Measurements from ENCODE around the gene GREM2.

The GREM2 gene

DNA sequence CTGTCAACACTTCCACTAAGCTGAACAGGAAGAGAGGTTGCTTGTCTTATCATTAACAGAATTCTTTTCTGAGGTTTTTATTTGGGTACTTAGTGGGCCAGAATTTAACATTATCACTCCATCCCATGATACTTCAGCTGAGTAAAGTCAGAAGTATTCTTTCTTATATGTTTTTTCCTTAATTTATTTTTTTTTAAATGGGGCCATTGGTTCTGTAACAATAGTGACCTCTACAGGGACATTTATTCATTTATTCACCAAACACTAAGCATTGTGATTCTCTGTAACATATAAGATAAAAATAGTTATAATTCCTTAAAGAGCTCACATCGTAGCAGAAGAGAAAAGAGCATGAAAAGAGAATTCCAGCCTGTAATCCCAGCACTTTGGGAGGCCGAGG is 9.8 kb downstream of the GREM2 start:
- Histone ChIP-seq H3K4me3 (ENCODE audit: low read length) (no peak overlapping the region), H3K27me3 (ENCODE audit: control insufficient read depth, insufficient read depth, low read length) (no peaks in the 10 kb centered on the region), H3K4me1 (ENCODE audit: control insufficient read depth, insufficient read depth, low read length) (no peaks in the 10 kb centered on the region), H3K9me3 (ENCODE audit: control insufficient read depth, low read length) (no peaks in the 10 kb centered on the region), H3K36me3 (ENCODE audit: control insufficient read depth, insufficient read depth, low read length) (no peaks in the 10 kb centered on the region), H3K9ac (ENCODE audit: low read length) (no peak overlapping the region)

DNA sequence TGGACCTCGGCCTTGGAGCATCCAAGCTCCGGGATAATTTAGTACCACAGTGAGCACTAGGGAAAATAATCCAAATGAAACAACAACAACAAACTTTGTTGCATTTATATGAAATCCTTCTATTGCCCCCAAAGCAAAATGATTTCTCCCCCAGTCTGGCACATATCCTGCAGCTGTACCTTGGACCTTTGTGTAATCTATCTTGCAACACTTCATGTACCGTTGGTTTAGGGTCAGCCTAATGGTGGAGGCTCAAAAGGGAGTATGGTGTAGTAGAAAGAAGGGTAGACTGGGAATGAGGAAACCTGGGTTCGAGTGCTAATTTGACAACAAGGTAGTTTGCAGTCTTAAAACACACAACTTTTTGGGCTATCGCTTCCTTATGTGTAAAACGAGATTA is 12.1 kb downstream of the GREM2 start:
- Histone ChIP-seq H3K4me3 (ENCODE audit: low read length) (no peak overlapping the region), H3K9me3 (ENCODE audit: control insufficient read depth, low read length) (no peaks in the 10 kb centered on the region), H3K27me3 (ENCODE audit: control insufficient read depth, insufficient read depth, low read length) (no peaks in the 10 kb centered on the region), H3K9ac (ENCODE audit: low read length) (no peak overlapping the region), H3K4me1 (ENCODE audit: control insufficient read depth, insufficient read depth, low read length) (no peaks in the 10 kb centered on the region), H3K36me3 (ENCODE audit: control insufficient read depth, insufficient read depth, low read length) (no peaks in the 10 kb centered on the region)

DNA sequence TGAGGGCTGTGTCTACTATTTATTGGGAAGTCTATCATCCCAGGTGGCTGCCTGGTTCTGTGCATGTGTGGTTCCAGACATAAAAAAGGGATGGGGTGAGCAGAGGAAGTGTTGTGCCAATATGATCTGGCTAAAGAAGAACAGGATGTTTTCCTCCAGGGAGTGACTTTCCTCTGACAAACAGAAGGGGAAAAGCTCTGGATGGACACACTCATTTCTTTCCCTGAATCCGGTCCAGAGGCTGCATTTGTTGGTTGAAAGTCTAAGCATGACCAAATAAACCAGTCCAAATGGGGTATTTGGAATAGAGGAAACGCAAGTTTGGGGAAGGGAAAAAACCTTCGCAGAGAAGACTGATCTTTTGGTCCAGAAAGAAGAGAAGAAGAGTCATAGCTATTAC is 12.7 kb downstream of the GREM2 start:
- H3K9ac ChIP-seq (ENCODE audit: low read length), result no peak overlapping the region
- no peaks in the 10 kb centered on the region for H3K4me1 ChIP-seq (ENCODE audit: control insufficient read depth, insufficient read depth, low read length)
- H3K36me3 ChIP-seq (ENCODE audit: control insufficient read depth, insufficient read depth, low read length), result no peaks in the 10 kb centered on the region

DNA sequence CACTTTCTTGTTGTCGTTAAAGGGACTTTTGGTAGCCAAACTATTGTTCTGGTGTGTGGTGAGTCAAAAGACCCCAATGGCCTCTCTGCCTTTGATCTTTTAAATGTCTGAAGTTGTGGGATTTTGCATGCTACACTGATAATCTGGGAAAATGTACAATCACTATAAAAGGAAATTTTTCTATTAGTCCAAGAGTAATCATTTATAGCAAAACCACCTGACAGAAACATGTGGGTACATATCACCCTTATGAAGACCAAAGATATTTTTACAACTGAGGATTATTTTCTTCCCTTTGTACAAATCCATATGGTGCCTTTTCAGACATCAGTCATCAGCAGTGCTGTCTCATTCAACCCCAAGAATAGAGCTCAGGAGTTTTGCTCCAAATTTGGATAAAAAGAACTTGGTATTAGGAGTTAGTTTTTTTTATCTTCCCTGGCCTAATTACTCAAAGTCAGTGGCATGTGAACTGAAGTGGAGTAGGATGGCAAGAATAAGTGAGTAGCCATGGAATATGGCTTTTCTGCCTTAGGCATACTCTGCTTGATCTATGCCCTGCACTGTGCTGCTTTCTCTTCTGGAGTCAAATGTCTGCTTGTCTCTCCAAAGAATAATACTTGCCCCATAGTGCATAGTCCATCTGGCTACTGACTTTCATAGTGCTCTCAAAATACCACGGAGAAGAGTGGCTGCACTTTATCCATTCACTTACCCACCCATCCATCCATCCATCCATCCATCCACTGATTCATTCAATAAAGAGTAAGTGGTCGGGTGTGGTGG is 13.5 kb downstream of the GREM2 start:
- H3K27me3 ChIP-seq (ENCODE audit: control insufficient read depth, insufficient read depth, low read length), result no peaks in the 10 kb centered on the region
- no peaks in the 10 kb centered on the region for H3K4me1 ChIP-seq (ENCODE audit: control insufficient read depth, insufficient read depth, low read length)
- H3K9ac ChIP-seq (ENCODE audit: low read length), result no peak overlapping the region
- H3K4me3 ChIP-seq (ENCODE audit: low read length), result no peak overlapping the region
- no peaks in the 10 kb centered on the region for H3K36me3 ChIP-seq (ENCODE audit: control insufficient read depth, insufficient read depth, low read length)
- H3K9me3 ChIP-seq (ENCODE audit: control insufficient read depth, low read length), result no peaks in the 10 kb centered on the region

More for the DNA sequence above, 12.7 kb downstream of the GREM2 start:
- H3K4me3 ChIP-seq (ENCODE audit: low read length), result no peak overlapping the region
- no peaks in the 10 kb centered on the region for H3K9me3 ChIP-seq (ENCODE audit: control insufficient read depth, low read length)
- no peaks in the 10 kb centered on the region for H3K27me3 ChIP-seq (ENCODE audit: control insufficient read depth, insufficient read depth, low read length)

DNA sequence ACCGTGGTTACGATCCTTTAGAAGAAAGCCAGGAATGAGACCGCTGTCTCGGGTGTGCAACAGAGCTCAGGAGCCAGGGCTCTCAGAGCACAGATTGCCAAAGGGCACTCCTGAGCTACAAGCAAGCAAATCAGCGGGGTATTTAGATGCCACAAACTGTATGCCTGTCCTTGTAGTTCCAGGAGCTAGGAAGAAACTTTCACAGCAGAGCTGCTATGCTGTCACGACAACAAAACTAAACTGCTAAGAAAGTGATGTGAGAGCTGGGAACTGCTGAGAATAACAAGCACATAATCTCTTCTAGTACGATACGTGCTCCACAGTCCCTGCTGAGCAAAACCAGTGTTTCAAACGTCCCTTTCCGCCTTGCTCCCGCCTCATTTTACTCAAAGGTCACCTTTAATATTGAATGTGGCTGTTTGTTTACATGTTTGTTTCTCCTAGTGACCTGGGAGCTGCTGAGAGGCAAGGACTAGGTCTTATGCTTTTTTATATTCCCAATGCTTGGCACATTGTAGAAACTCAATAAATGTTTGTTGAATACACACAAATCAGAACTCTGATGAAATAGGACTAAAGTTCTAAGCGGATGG is 14.7 kb downstream of the GREM2 start:
- Histone ChIP-seq H3K4me3 (ENCODE audit: low read length) (no peak overlapping the region), H3K36me3 (ENCODE audit: control insufficient read depth, insufficient read depth, low read length) (no peaks in the 10 kb centered on the region), H3K4me1 (ENCODE audit: control insufficient read depth, insufficient read depth, low read length) (no peaks in the 10 kb centered on the region), H3K27me3 (ENCODE audit: control insufficient read depth, insufficient read depth, low read length) (no peaks in the 10 kb centered on the region), H3K9ac (ENCODE audit: low read length) (no peak overlapping the region), H3K9me3 (ENCODE audit: control insufficient read depth, low read length) (no peaks in the 10 kb centered on the region)

DNA sequence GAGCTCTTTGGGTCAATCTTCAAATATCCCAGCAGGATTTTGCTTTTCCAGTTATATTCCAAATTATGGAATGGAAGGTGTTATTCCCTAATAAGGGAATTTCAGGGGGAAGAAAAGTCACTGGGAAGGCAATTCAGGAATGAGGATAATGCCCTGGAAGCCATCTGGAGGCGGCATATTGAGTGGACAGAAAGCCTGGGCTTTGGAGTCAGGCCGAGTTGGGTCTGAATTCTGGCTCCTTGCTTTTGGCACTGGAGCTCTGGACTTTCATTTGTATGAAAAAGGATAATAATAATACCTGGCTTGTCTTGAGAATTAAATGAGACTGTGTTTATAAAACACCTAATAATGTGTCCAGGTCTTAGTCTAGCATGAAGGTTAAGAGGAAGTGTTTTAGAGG is 16.5 kb downstream of the GREM2 start:
- H3K36me3 ChIP-seq (ENCODE audit: control insufficient read depth, insufficient read depth, low read length), result no peaks in the 10 kb centered on the region
- H3K4me1 ChIP-seq (ENCODE audit: control insufficient read depth, insufficient read depth, low read length), result no peaks in the 10 kb centered on the region
- H3K27me3 ChIP-seq (ENCODE audit: control insufficient read depth, insufficient read depth, low read length), result no peaks in the 10 kb centered on the region
- H3K9me3 ChIP-seq (ENCODE audit: control insufficient read depth, low read length), result no peaks in the 10 kb centered on the region
- H3K4me3 ChIP-seq (ENCODE audit: low read length), result no peak overlapping the region
- no peak overlapping the region for H3K9ac ChIP-seq (ENCODE audit: low read length)

DNA sequence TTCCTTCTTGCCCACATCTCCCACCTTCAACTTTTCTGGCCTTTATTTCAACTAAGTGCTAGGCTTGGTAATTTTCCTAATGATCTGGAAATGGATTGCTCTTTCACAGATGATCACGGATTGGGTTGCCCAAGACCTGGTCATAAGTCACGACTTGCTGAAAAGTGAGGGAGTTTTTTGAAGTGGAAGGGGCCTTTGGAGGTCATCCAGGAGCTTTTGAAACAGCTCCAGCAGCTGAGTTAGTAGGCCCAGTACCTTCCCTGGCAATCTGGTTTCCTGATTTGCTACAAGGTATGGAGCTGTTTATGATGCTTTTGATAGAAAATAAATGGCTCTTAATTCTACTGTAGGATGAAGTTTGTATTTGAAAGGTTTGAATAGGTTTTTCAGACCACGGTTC is 20.4 kb downstream of the GREM2 start:
- no peaks in the 10 kb centered on the region for H3K36me3 ChIP-seq (ENCODE audit: control insufficient read depth, insufficient read depth, low read length)
- H3K27me3 ChIP-seq (ENCODE audit: control insufficient read depth, insufficient read depth, low read length), result no peaks in the 10 kb centered on the region
- no peak overlapping the region for H3K9ac ChIP-seq (ENCODE audit: low read length)
- H3K9me3 ChIP-seq (ENCODE audit: control insufficient read depth, low read length), result no peaks in the 10 kb centered on the region
- no peaks in the 10 kb centered on the region for H3K4me1 ChIP-seq (ENCODE audit: control insufficient read depth, insufficient read depth, low read length)
- H3K4me3 ChIP-seq (ENCODE audit: low read length), result no peak overlapping the region

DNA sequence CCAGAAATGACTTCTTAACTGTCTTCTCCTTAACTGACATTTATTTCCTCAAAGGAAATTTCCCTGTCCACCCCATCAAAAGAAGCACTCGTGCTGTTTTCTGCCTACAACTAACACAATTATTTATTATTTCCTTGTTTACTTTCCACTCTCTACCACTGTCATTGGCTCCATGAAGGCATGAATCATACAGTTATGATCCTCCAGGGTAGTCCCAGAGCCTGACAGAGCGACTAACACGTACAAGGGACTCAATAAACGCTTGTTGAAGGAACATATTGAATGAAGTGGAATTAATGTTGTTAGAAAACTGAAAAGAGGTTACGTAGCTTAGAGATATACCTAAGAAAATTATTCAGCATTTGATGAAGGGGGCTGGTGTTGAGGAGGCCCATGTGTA is 20.9 kb downstream of the GREM2 start:
- H3K9ac ChIP-seq (ENCODE audit: low read length), result no peak overlapping the region
- H3K9me3 ChIP-seq (ENCODE audit: control insufficient read depth, low read length), result no peaks in the 10 kb centered on the region
- H3K36me3 ChIP-seq (ENCODE audit: control insufficient read depth, insufficient read depth, low read length), result no peaks in the 10 kb centered on the region
- no peak overlapping the region for H3K4me3 ChIP-seq (ENCODE audit: low read length)
- no peaks in the 10 kb centered on the region for H3K27me3 ChIP-seq (ENCODE audit: control insufficient read depth, insufficient read depth, low read length)
- H3K4me1 ChIP-seq (ENCODE audit: control insufficient read depth, insufficient read depth, low read length), result no peaks in the 10 kb centered on the region

DNA sequence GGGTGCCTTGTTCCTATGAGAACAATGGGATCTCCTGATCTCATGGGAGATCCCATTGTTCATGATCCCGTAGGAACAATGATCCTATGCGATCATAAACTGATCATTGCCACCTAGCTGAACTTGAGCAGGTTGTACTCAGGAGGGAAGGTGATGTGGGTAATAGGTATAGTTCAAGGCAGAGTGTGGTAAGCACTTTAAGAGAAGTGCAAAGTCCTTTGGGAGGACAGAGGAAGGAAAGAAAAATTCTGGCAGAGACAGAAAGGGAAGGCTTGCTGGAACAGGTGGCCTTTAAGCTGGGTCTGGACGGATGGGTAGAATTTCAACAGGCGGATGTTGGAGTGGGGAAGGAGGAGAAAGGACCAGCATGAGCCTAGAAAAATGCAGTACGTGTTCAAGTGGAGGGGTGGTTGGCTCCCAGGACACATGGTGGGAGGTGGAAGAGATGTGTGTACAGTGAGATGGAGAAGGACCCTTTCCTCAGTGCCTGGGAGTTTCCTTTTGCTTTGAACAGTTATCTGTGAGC is 22.3 kb downstream of the GREM2 start:
- no peaks in the 10 kb centered on the region for H3K4me1 ChIP-seq (ENCODE audit: control insufficient read depth, insufficient read depth, low read length)
- H3K4me3 ChIP-seq (ENCODE audit: low read length), result no peak overlapping the region
- no peaks in the 10 kb centered on the region for H3K27me3 ChIP-seq (ENCODE audit: control insufficient read depth, insufficient read depth, low read length)
- H3K36me3 ChIP-seq (ENCODE audit: control insufficient read depth, insufficient read depth, low read length), result no peaks in the 10 kb centered on the region
- no peaks in the 10 kb centered on the region for H3K9me3 ChIP-seq (ENCODE audit: control insufficient read depth, low read length)
- H3K9ac ChIP-seq (ENCODE audit: low read length), result no peak overlapping the region

DNA sequence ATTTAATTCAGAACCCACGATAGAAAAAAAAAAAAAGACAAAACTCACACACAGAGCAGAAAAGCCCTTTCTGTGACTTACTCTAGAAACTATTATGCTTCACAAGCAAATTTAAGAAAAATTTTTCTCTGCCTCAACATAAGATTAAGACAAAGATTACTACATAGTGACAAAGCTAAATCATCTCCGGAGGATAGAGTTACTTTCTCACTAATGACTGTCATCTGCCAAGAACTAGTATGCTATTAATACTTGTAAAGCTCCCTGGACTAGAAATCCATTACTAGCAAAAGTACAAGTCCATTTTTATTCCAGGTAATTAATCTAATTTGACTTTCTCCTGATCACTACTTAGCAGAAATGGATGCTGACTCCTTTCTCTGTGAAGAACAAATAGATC is 25.9 kb downstream of the GREM2 start:
- H3K27me3 ChIP-seq (ENCODE audit: control insufficient read depth, insufficient read depth, low read length), result no peaks in the 10 kb centered on the region
- H3K4me3 ChIP-seq (ENCODE audit: low read length), result no peak overlapping the region
- H3K36me3 ChIP-seq (ENCODE audit: control insufficient read depth, insufficient read depth, low read length), result no peaks in the 10 kb centered on the region
- H3K9me3 ChIP-seq (ENCODE audit: control insufficient read depth, low read length), result no peaks in the 10 kb centered on the region
- no peak overlapping the region for H3K9ac ChIP-seq (ENCODE audit: low read length)
- no peaks in the 10 kb centered on the region for H3K4me1 ChIP-seq (ENCODE audit: control insufficient read depth, insufficient read depth, low read length)

DNA sequence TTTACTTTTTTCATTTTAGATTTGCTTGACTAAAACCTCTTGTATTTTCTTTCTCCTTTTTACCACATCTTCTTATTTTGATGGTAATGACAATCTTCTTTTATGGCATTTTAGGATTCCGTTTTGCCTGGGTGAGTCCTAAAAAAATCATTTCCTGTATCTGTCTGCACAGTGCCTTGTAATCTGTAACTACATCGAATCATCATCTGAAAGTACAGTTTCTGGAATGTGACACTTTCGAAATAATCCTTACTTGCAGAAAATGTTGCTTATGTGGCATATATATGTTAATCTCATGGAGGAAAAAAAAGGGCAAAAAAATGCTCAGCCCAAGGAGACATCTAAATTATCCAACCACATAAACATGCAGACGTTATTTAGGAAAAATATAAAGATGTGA is 29.0 kb downstream of the GREM2 start:
- no peaks in the 10 kb centered on the region for H3K27me3 ChIP-seq (ENCODE audit: control insufficient read depth, insufficient read depth, low read length)
- H3K9ac ChIP-seq (ENCODE audit: low read length), result no peak overlapping the region
- no peaks in the 10 kb centered on the region for H3K9me3 ChIP-seq (ENCODE audit: control insufficient read depth, low read length)
- no peaks in the 10 kb centered on the region for H3K36me3 ChIP-seq (ENCODE audit: control insufficient read depth, insufficient read depth, low read length)
- H3K4me3 ChIP-seq (ENCODE audit: low read length), result no peak overlapping the region
- H3K4me1 ChIP-seq (ENCODE audit: control insufficient read depth, insufficient read depth, low read length), result no peaks in the 10 kb centered on the region

DNA sequence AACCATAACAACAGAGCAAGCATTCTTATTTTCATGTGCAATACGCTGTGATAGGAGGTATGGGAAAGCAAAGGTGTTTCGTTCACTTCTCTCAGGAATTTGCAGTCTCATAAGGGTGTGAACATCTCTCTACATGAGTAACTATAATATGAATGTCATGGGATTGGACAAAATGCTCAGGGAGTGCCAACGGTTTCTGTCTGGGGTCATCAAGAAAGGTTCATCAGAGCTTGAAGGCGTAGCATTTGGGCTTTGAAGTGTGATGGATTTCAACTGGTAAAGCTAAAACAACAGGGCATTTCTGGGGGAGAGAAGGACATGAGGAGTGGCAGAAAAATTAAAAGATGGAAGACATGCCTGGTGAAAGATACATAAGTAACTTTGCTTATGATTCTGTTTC is 32.4 kb downstream of the GREM2 start:
- Histone ChIP-seq H3K27me3 (ENCODE audit: control insufficient read depth, insufficient read depth, low read length) (no peaks in the 10 kb centered on the region), H3K9me3 (ENCODE audit: control insufficient read depth, low read length) (no peaks in the 10 kb centered on the region), H3K36me3 (ENCODE audit: control insufficient read depth, insufficient read depth, low read length) (no peaks in the 10 kb centered on the region), H3K9ac (ENCODE audit: low read length) (no peak overlapping the region), H3K4me3 (ENCODE audit: low read length) (no peak overlapping the region), H3K4me1 (ENCODE audit: control insufficient read depth, insufficient read depth, low read length) (no peaks in the 10 kb centered on the region)

All from mucosa of stomach (tissue), 1 donor.